KMS-11 (cell line): Measurements from ENCODE around the gene TRIM68.

Experiments
- H2AFZ ChIP-seq: fragments of 200-600 bp; sonication (generic); 2 replicates; pipeline ENCODE4 v1.6.1; 2016; ENCODE audit warnings: antibody characterized with exemption, mixed run types, low read depth
- H3K27ac ChIP-seq: fragments of 200-600 bp; sonication (generic); 2 replicates; pipeline ENCODE4 v1.6.1; 2016; ENCODE audit warnings: mild to moderate bottlenecking, mixed run types
- H3K27me3 ChIP-seq: fragments of 200-600 bp; sonication (generic); 2 replicates; pipeline ENCODE4 v1.6.1; 2017; ENCODE audit warnings: mild to moderate bottlenecking, low read depth, mixed run types, moderate library complexity; ENCODE audit not compliant: insufficient read depth
- H3K36me3 ChIP-seq: fragments of 200-600 bp; sonication (generic); 2 replicates; pipeline ENCODE4 v1.6.1; 2017; ENCODE audit warnings: mild to moderate bottlenecking, mixed run types; ENCODE audit not compliant: insufficient read depth
- H3K4me1 ChIP-seq: fragments of 200-600 bp; sonication (generic); 2 replicates; pipeline ENCODE4 v1.6.1; 2016; ENCODE audit warnings: mild to moderate bottlenecking, low read depth, mixed run types; ENCODE audit not compliant: poor library complexity, severe bottlenecking
- H3K4me2 ChIP-seq: fragments of 200-600 bp; sonication (generic); 2 replicates; pipeline ENCODE4 v1.7.0; 2016; ENCODE audit warnings: mild to moderate bottlenecking, mixed run types
- H3K4me3 ChIP-seq: fragments of 200-600 bp; sonication (generic); IDR thresholded peaks from 2 replicates; pipeline ENCODE4 v1.6.1; 2017; ENCODE audit warnings: low read depth, low read length, mixed read lengths; ENCODE audit not compliant: insufficient read depth
- H3K79me2 ChIP-seq: fragments of 200-600 bp; sonication (generic); 2 replicates; pipeline ENCODE4 v1.6.1; 2016; ENCODE audit warnings: low read depth, mixed run types; ENCODE audit not compliant: insufficient read depth
- H3K9ac ChIP-seq: fragments of 200-600 bp; sonication (generic); 2 replicates; pipeline ENCODE4 v1.6.1; 2016; ENCODE audit warnings: mild to moderate bottlenecking, mixed run types
- H4K20me1 ChIP-seq: fragments of 200-600 bp; sonication (generic); 2 replicates; pipeline ENCODE4 v1.6.1; 2016; ENCODE audit warnings: mild to moderate bottlenecking, mixed run types; ENCODE audit not compliant: insufficient read depth
- CTCF ChIP-seq: fragments of 200-600 bp; sonication (generic); conservative IDR thresholded peaks from 2 replicates; pipeline ENCODE4 v1.6.1; 2017; ENCODE audit warnings: low read depth, mild to moderate bottlenecking, antibody characterized with exemption, low read length, moderate library complexity, mixed read lengths

Gene TRIM68

GRCh38 chr11:4578624-4579023 lies 29.4 kb downstream of the TRIM68 start:
- Histone ChIP-seq H3K79me2 (no peaks in the 10 kb centered on the region), H2AFZ (no peak overlapping the region), H3K27ac (no peak overlapping the region), H3K4me3 (no peak overlapping the region), H3K9ac (no peak overlapping the region), H3K4me2 (no peak overlapping the region), H3K27me3 (no peaks in the 10 kb centered on the region), H4K20me1 (no peaks in the 10 kb centered on the region), H3K4me1 (no peaks in the 10 kb centered on the region), H3K36me3 (no peaks in the 10 kb centered on the region)
- TF ChIP-seq CTCF: no peak

GRCh38 chr11:4577761-4578160 lies 30.3 kb downstream of the TRIM68 start:
- no peak overlapping the region for H3K9ac ChIP-seq
- H3K4me3 ChIP-seq: no peak overlapping the region
- no peaks in the 10 kb centered on the region for H4K20me1 ChIP-seq
- no peak for TF ChIP-seq CTCF
- H3K27ac ChIP-seq: no peak overlapping the region
- H3K27me3 ChIP-seq: no peaks in the 10 kb centered on the region
- H3K79me2 ChIP-seq: no peaks in the 10 kb centered on the region
- no peaks in the 10 kb centered on the region for H3K4me1 ChIP-seq
- H2AFZ ChIP-seq: no peak overlapping the region
- no peak overlapping the region for H3K4me2 ChIP-seq
- no peaks in the 10 kb centered on the region for H3K36me3 ChIP-seq

- Histone ChIP-seq H4K20me1 (no peaks in the 10 kb centered on the region), H2AFZ (no peak overlapping the region)
These were observed 31.2 kb downstream of the TRIM68 start for GRCh38 chr11:4576880-4577279.

GRCh38 chr11:4569075-4569474 lies 39.0 kb downstream of the TRIM68 start:
- Histone ChIP-seq H3K4me2 (no peak overlapping the region), H3K9ac (no peak overlapping the region), H3K79me2 (no peaks in the 10 kb centered on the region), H3K27me3 (no peaks in the 10 kb centered on the region), H4K20me1 (no peaks in the 10 kb centered on the region), H3K4me1 (no peaks in the 10 kb centered on the region), H3K4me3 (no peak overlapping the region), H3K27ac (no peak overlapping the region), H3K36me3 (no peaks in the 10 kb centered on the region), H2AFZ (no peak overlapping the region)
- TF ChIP-seq CTCF: no peak

More at GRCh38 chr11:4576880-4577279, 31.2 kb downstream of the TRIM68 start:
- Histone ChIP-seq H3K36me3 (no peaks in the 10 kb centered on the region), H3K4me3 (no peak overlapping the region), H3K27me3 (no peaks in the 10 kb centered on the region), H3K27ac (no peak overlapping the region), H3K79me2 (no peaks in the 10 kb centered on the region), H3K9ac (no peak overlapping the region), H3K4me1 (no peaks in the 10 kb centered on the region), H3K4me2 (no peak overlapping the region)
- no peak for TF ChIP-seq CTCF

- no peak overlapping the region for H2AFZ ChIP-seq
- H3K27me3 ChIP-seq: no peaks in the 10 kb centered on the region
- H3K9ac ChIP-seq: no peak overlapping the region
- H3K36me3 ChIP-seq: no peaks in the 10 kb centered on the region
- H3K4me3 ChIP-seq: no peak overlapping the region
- TF ChIP-seq CTCF: no peak
- no peak overlapping the region for H3K27ac ChIP-seq
- no peaks in the 10 kb centered on the region for H3K4me1 ChIP-seq
- no peak overlapping the region for H3K4me2 ChIP-seq
- no peaks in the 10 kb centered on the region for H3K79me2 ChIP-seq
- no peaks in the 10 kb centered on the region for H4K20me1 ChIP-seq
These were observed 42.7 kb downstream of the TRIM68 start for GRCh38 chr11:4565371-4565770.
